Measurements from ENCODE around the gene ASPN. TPM values are rescaled to one million over a fixed set of nuclear protein-coding genes. Genes with fewer than 3 reads are reported as not detected.

ASPN gene
- polyA plus RNA-seq, 1 donor from 2014 or later = 0.35 TPM

DNA sequence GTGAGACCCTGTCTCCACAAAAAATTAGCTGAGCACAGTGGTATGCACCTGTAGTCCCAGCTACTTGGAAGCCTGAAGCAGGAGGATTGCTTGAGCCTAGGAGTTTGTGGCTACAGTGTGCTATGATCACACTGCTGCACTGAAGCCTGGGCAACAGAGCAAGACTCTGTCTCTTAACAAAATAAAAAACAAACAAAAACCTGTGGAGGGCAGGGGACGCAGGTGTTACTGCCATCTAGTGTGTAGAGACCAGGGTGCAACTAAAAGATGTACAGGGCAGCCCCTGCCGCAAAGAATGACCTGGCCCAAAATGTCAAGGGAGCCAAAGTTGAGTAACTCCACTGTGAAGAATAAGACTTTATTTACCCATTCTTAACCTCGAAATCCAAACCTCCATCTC is 27.1 kb downstream of the ASPN start:
- H3K9me3 ChIP-seq (ENCODE audit: low read length) = no peaks in the 10 kb centered on the region
- no peak overlapping the region for H3K4me2 ChIP-seq (ENCODE audit: low read length)
- no peak overlapping the region for H3K9ac ChIP-seq (ENCODE audit: low read length)
- TF ChIP-seq RAD21 (conservative IDR thresholded peaks at IDR 0.05) (no peak), SMC3 (conservative IDR thresholded peaks at IDR 0.05; ENCODE audit: poor library complexity) (no peak), EZH2 (IDR thresholded peaks at IDR 0.05; ENCODE audit: borderline replicate concordance, insufficient read depth, low read length, poor library complexity, severe bottlenecking) (no peak), EP300 (conservative IDR thresholded peaks at IDR 0.05; ENCODE audit: poor library complexity, severe bottlenecking) (no peak), TAF1 (IDR thresholded peaks at IDR 0.05; ENCODE audit: low read depth) (no peak), MXI1 (conservative IDR thresholded peaks at IDR 0.05; ENCODE audit: poor library complexity, severe bottlenecking) (no peak), POLR2AphosphoS5 (IDR thresholded peaks at IDR 0.05) (no peak)
- TF ChIP-seq, protein P1, sequence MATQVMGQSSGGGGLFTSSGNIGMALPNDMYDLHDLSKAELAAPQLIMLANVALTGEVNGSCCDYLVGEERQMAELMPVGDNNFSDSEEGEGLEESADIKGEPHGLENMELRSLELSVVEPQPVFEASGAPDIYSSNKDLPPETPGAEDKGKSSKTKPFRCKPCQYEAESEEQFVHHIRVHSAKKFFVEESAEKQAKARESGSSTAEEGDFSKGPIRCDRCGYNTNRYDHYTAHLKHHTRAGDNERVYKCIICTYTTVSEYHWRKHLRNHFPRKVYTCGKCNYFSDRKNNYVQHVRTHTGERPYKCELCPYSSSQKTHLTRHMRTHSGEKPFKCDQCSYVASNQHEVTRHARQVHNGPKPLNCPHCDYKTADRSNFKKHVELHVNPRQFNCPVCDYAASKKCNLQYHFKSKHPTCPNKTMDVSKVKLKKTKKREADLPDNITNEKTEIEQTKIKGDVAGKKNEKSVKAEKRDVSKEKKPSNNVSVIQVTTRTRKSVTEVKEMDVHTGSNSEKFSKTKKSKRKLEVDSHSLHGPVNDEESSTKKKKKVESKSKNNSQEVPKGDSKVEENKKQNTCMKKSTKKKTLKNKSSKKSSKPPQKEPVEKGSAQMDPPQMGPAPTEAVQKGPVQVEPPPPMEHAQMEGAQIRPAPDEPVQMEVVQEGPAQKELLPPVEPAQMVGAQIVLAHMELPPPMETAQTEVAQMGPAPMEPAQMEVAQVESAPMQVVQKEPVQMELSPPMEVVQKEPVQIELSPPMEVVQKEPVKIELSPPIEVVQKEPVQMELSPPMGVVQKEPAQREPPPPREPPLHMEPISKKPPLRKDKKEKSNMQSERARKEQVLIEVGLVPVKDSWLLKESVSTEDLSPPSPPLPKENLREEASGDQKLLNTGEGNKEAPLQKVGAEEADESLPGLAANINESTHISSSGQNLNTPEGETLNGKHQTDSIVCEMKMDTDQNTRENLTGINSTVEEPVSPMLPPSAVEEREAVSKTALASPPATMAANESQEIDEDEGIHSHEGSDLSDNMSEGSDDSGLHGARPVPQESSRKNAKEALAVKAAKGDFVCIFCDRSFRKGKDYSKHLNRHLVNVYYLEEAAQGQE (IDR thresholded peaks at IDR 0.05; ENCODE audit: borderline replicate concordance) = no peak
- TF ChIP-seq, protein P2, sequence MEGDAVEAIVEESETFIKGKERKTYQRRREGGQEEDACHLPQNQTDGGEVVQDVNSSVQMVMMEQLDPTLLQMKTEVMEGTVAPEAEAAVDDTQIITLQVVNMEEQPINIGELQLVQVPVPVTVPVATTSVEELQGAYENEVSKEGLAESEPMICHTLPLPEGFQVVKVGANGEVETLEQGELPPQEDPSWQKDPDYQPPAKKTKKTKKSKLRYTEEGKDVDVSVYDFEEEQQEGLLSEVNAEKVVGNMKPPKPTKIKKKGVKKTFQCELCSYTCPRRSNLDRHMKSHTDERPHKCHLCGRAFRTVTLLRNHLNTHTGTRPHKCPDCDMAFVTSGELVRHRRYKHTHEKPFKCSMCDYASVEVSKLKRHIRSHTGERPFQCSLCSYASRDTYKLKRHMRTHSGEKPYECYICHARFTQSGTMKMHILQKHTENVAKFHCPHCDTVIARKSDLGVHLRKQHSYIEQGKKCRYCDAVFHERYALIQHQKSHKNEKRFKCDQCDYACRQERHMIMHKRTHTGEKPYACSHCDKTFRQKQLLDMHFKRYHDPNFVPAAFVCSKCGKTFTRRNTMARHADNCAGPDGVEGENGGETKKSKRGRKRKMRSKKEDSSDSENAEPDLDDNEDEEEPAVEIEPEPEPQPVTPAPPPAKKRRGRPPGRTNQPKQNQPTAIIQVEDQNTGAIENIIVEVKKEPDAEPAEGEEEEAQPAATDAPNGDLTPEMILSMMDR (IDR thresholded peaks at IDR 0.05; ENCODE audit: poor library complexity, severe bottlenecking) = no peak
- H2AFZ ChIP-seq (ENCODE audit: low read depth, low read length) = no peak overlapping the region
- no peaks in the 10 kb centered on the region for H3K79me2 ChIP-seq (replicated peaks; ENCODE audit: insufficient read depth, low read length)
- H3K9me2 ChIP-seq (ENCODE audit: insufficient read depth, low read length) = no peaks in the 10 kb centered on the region
- H3K27ac ChIP-seq (ENCODE audit: low read length) = no peak overlapping the region
- no peaks in the 10 kb centered on the region for H3K27me3 ChIP-seq (ENCODE audit: insufficient read depth, low read depth, low read length)
- H4K20me1 ChIP-seq (ENCODE audit: insufficient read depth) = no peaks in the 10 kb centered on the region
- no peaks in the 10 kb centered on the region for H3F3A ChIP-seq (ENCODE audit: insufficient read depth, low read length, poor library complexity, severe bottlenecking)
- H3K4me3 ChIP-seq (ENCODE audit: low read length) = no peak overlapping the region
- H3K36me3 ChIP-seq (ENCODE audit: insufficient read depth, low read length) = no peaks in the 10 kb centered on the region

DNA sequence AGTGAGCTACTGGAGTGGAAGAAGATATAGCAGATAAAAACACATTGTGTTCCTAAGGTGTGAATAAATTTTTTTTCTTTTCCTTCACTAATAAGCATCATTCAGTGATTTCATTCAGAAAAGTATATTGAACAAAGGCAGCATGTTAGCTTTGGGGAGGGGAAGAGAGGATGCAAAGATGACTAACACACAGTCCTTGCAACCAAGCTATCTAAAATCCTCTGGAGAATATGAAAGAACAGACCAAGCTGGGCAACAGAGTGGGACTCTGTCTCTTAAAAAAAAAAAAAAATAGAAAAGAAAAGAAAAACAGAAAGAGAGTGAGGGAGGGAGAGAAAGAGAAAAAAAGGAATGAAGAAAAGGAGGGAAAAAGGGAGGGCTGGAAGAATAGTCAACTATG is 35.8 kb downstream of the ASPN start:
- H3K4me3 ChIP-seq (ENCODE audit: low read length) = no peak overlapping the region
- TF ChIP-seq TAF1 (IDR thresholded peaks at IDR 0.05; ENCODE audit: low read depth) = no peak
- TF ChIP-seq, protein P1 (IDR thresholded peaks at IDR 0.05; ENCODE audit: borderline replicate concordance) = no peak
- TF ChIP-seq EZH2 (IDR thresholded peaks at IDR 0.05; ENCODE audit: borderline replicate concordance, insufficient read depth, low read length, poor library complexity, severe bottlenecking) = no peak
- TF ChIP-seq MXI1 (conservative IDR thresholded peaks at IDR 0.05; ENCODE audit: poor library complexity, severe bottlenecking) = no peak
- no peak for TF ChIP-seq EP300 (conservative IDR thresholded peaks at IDR 0.05; ENCODE audit: poor library complexity, severe bottlenecking)
- TF ChIP-seq RAD21 (conservative IDR thresholded peaks at IDR 0.05) = no peak
- no peak for TF ChIP-seq SMC3 (conservative IDR thresholded peaks at IDR 0.05; ENCODE audit: poor library complexity)
- TF ChIP-seq, protein P2 (IDR thresholded peaks at IDR 0.05; ENCODE audit: poor library complexity, severe bottlenecking) = no peak
- no peak for TF ChIP-seq POLR2AphosphoS5 (IDR thresholded peaks at IDR 0.05)
- no peaks in the 10 kb centered on the region for H4K20me1 ChIP-seq (ENCODE audit: insufficient read depth)
- H3K27me3 ChIP-seq (ENCODE audit: insufficient read depth, low read depth, low read length) = no peaks in the 10 kb centered on the region
- no peak overlapping the region for H3K9ac ChIP-seq (ENCODE audit: low read length)
- H3K79me2 ChIP-seq (replicated peaks; ENCODE audit: insufficient read depth, low read length) = no peaks in the 10 kb centered on the region
- H2AFZ ChIP-seq (ENCODE audit: low read depth, low read length) = no peak overlapping the region
- no peaks in the 10 kb centered on the region for H3K36me3 ChIP-seq (ENCODE audit: insufficient read depth, low read length)
- H3K4me2 ChIP-seq (ENCODE audit: low read length) = no peak overlapping the region
- H3F3A ChIP-seq (ENCODE audit: insufficient read depth, low read length, poor library complexity, severe bottlenecking) = no peaks in the 10 kb centered on the region
- H3K9me2 ChIP-seq (ENCODE audit: insufficient read depth, low read length) = no peaks in the 10 kb centered on the region
- H3K9me3 ChIP-seq (ENCODE audit: low read length) = no peaks in the 10 kb centered on the region
- H3K27ac ChIP-seq (ENCODE audit: low read length) = no peak overlapping the region

Data from neural cell (in vitro differentiated cells).